ENCODE measurements around the gene MAP2K2. TPM values are rescaled to one million over a fixed set of nuclear protein-coding genes. Genes with fewer than 3 reads are reported as not detected.

Gene MAP2K2
- total and polyA plus RNA-seq, 4 donors, result 63.6 to 181 (median 133) TPM

DNA sequence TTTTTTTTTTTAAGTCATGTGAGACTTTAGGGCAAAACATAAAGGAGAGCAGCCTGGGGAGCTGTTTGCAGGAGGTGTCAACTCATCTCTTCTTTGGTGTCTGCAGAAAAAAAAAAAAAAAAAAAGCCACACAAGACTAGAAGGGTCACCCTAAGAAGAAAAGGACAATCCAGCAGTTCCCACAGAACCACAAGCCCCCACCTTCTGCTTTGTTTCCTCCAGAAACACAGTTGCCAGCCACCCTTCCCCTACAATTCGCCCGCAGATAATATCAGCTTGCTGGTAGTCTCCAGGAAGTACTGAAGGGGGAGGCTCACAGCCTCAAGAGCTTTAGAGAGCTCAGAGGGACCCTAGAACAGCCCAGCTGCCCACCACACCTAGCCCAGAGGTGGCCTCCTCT, 34.9 kb downstream of the MAP2K2 start:
- peaks cover 0 to 6% (median 0%) of the 10 kb centered on the region in 5 donors for H3K4me1 ChIP-seq (ENCODE audit: control insufficient read depth in 5 of 5, insufficient read depth in 5 of 5, low read length in 5 of 5)
- no peak overlapping the region for H3K9ac ChIP-seq (ENCODE audit: insufficient read depth in 1 of 2, low read length in 2 of 2)
- H3K27me3 ChIP-seq (ENCODE audit: control insufficient read depth in 3 of 3, insufficient read depth in 3 of 3, low read length in 2 of 3), result no peaks in the 10 kb centered on the region
- DNase-seq, result no peak
- H3K4me3 ChIP-seq, result no peak overlapping the region
- H3K27ac ChIP-seq (ENCODE audit: low read depth in 1 of 2, low read length in 1 of 2), result peak overlapping the region in 1 of 2 donors; percentile 65
- H3K9me3 ChIP-seq (ENCODE audit: control insufficient read depth in 4 of 4, insufficient read depth in 3 of 4, low read length in 3 of 4), result no peaks in the 10 kb centered on the region
- TF ChIP-seq, protein P1, sequence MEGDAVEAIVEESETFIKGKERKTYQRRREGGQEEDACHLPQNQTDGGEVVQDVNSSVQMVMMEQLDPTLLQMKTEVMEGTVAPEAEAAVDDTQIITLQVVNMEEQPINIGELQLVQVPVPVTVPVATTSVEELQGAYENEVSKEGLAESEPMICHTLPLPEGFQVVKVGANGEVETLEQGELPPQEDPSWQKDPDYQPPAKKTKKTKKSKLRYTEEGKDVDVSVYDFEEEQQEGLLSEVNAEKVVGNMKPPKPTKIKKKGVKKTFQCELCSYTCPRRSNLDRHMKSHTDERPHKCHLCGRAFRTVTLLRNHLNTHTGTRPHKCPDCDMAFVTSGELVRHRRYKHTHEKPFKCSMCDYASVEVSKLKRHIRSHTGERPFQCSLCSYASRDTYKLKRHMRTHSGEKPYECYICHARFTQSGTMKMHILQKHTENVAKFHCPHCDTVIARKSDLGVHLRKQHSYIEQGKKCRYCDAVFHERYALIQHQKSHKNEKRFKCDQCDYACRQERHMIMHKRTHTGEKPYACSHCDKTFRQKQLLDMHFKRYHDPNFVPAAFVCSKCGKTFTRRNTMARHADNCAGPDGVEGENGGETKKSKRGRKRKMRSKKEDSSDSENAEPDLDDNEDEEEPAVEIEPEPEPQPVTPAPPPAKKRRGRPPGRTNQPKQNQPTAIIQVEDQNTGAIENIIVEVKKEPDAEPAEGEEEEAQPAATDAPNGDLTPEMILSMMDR (IDR thresholded peaks at IDR 0.05; ENCODE audit: control extremely low read depth, extremely low read depth), result no peak
- ATAC-seq (ENCODE audit: insufficient read depth, low FRiP score), result peak; percentile 7
- peaks cover 0 to 26% (median under 1%) of the 10 kb centered on the region in 4 donors for H3K36me3 ChIP-seq (ENCODE audit: control insufficient read depth in 4 of 4, insufficient read depth in 4 of 4, low read length in 4 of 4)
- 14 to 34% methylated on average over 2 of the region's 2 CpGs for WGBS, 2 donors

DNA sequence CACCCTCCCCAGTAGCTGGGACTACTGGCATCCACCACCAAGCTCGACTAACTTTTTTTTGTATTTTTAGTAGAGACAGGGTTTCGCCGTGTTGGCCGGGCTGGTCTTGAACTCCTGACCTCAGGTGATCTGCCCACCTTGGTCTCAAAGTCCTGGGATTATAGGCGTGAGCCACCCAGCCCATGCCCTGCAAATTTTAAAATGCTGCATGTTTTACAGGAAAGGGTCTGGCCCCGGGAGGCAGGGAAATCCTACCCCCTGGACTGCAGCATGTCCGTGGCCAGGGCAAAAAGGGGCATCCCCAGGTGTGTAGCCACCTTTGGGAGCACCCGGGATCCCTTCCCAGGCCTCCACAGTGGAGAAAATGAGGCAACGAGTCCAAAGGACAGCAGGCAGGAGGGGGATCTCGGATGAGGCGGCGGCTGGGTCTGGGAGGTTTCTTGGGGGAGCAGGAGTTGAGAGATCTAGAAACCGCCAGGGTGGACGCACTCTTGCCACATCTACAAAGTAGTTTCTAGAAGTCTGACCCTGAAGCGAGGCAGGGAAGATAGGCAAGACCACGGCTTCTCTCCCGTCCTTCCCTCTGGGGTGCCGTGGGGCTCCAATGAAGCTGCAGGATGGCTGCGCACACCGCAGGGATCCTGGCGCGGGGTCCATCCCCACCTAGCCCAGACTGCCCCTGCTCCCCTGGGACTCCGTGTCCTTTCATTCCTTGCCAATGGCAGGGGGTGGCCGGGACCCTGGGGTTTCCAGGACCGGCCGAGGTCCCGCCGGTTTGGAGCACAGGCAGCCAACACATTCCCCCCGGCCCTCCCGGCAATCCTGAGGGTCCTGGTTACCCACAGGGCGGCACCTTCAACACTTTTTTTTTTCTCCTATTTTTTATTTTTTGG, 35.9 kb downstream of the MAP2K2 start:
- Histone ChIP-seq H3K9me3 (ENCODE audit: control insufficient read depth in 4 of 4, insufficient read depth in 3 of 4, low read length in 3 of 4) (no peaks in the 10 kb centered on the region), H3K4me1 (ENCODE audit: control insufficient read depth in 5 of 5, insufficient read depth in 5 of 5, low read length in 5 of 5) (peaks cover 0 to 8% (median 0%) of the 10 kb centered on the region in 5 donors), H3K9ac (ENCODE audit: insufficient read depth in 1 of 2, low read length in 2 of 2) (no peak overlapping the region), H3K27ac (ENCODE audit: low read depth in 1 of 2, low read length in 1 of 2) (no peak overlapping the region), H3K4me3 (no peak overlapping the region), H3K36me3 (ENCODE audit: control insufficient read depth in 4 of 4, insufficient read depth in 4 of 4, low read length in 4 of 4) (peaks cover 0 to 21% (median under 1%) of the 10 kb centered on the region in 4 donors), H3K27me3 (ENCODE audit: control insufficient read depth in 3 of 3, insufficient read depth in 3 of 3, low read length in 2 of 3) (no peaks in the 10 kb centered on the region)
- DNase-seq (no peak), ATAC-seq (ENCODE audit: insufficient read depth, low FRiP score) (no peak)
- TF ChIP-seq, protein P1 (IDR thresholded peaks at IDR 0.05; ENCODE audit: control extremely low read depth, extremely low read depth), result no peak
- WGBS, 2 donors, result 82 to 87% methylated on average over 31 of the region's 31 CpGs

DNA sequence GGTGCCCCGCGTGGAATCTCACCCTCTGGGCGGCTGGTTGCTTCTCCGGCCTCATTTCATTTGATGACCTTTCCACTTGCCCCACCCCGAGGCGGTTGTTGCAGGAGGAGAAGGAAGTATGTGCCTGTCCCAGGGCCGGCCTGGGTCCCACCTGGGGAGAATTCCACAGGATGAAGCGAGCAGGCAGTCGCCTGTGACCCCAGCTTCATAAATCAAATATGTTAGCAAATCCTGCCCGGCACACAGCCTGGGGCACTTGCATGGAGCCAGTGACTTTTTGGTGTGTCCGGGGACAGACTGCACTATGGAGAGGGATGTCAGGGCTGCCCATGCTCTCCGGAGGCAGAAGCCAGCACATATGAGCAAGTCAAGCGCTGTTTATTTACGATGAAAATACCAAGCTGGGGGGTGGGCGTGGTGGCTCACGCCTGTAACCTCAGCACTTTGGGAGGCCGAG, 37.5 kb downstream of the MAP2K2 start:
- DNase-seq (no peak), ATAC-seq (ENCODE audit: insufficient read depth, low FRiP score) (no peak)
- H3K9me3 ChIP-seq (ENCODE audit: control insufficient read depth in 4 of 4, insufficient read depth in 3 of 4, low read length in 3 of 4), result no peaks in the 10 kb centered on the region
- H3K9ac ChIP-seq (ENCODE audit: insufficient read depth in 1 of 2, low read length in 2 of 2), result no peak overlapping the region
- TF ChIP-seq, protein P1 (IDR thresholded peaks at IDR 0.05; ENCODE audit: control extremely low read depth, extremely low read depth), result no peak
- WGBS, 2 donors, result 58 to 72% methylated on average over 17 of the region's 17 CpGs
- H3K27ac ChIP-seq (ENCODE audit: low read depth in 1 of 2, low read length in 1 of 2), result no peak overlapping the region
- H3K27me3 ChIP-seq (ENCODE audit: control insufficient read depth in 3 of 3, insufficient read depth in 3 of 3, low read length in 2 of 3), result no peaks in the 10 kb centered on the region
- H3K4me3 ChIP-seq, result no peak overlapping the region
- H3K36me3 ChIP-seq (ENCODE audit: control insufficient read depth in 4 of 4, insufficient read depth in 4 of 4, low read length in 4 of 4), result peaks cover 0 to 17% (median 0%) of the 10 kb centered on the region in 4 donors
- peaks cover 0 to 8% (median 0%) of the 10 kb centered on the region in 5 donors for H3K4me1 ChIP-seq (ENCODE audit: control insufficient read depth in 5 of 5, insufficient read depth in 5 of 5, low read length in 5 of 5)
